PC-9 (cell line): ENCODE measurements around the gene BCL2L12. TPM values are rescaled to one million over a fixed set of nuclear protein-coding genes. Genes with fewer than 3 reads are reported as not detected.
"Not testable (repeated sequence)": the region's sequence is repeated elsewhere in the genome, so short reads cannot be mapped to it uniquely, and the experiment has no call there.

Source experiments
- Bru-seq: library from RNA; stranded (reverse); fragments of 400-500 nt; gene quantifications from one replicate; lab custom pipeline; 2021; lab: Mats Ljungman, UMichigan
- BruChase-seq, 2 experiments: library from RNA; stranded (reverse); fragments of 400-500 nt; gene quantifications; one replicate each; lab custom pipeline; 2021; lab: Mats Ljungman, UMichigan
- BruUV-seq: library from RNA; stranded (reverse); fragments of 400-500 nt; replicated peaks from 2 replicates; lab custom pipeline; 2021; lab: Mats Ljungman, UMichigan
- CTCF ChIA-PET: fragments of 300-600 bp; sonication (Branson Sonifier 250); formaldehyde crosslinking; loops from one replicate; lab custom pipeline; 2022; ENCODE audit warnings: antibody characterized with exemption; lab: Charles Lee
- POLR2A ChIA-PET: fragments of 300-600 bp; sonication (Branson Sonifier 250); formaldehyde crosslinking; loops from one replicate; lab custom pipeline; 2022; ENCODE audit warnings: antibody characterized with exemption; ENCODE audit not compliant: unreplicated experiment; lab: Charles Lee
- DNase-seq, 2 experiments: peaks; one replicate each; pipeline versions ENCODE4 v3.0.0 to v3.0.0-alpha.2; 2015 to 2022; ENCODE audit warnings: mixed read lengths in 1 of 2
- H2AFZ ChIP-seq: fragments of 200-600 bp; sonication (generic); 2 replicates; pipeline ENCODE4 v1.8.1; 2017; ENCODE audit warnings: antibody characterized with exemption
- H3F3A ChIP-seq: fragments of 200-600 bp; sonication (generic); 2 replicates; pipeline ENCODE4 v1.8.1; 2017; ENCODE audit warnings: antibody characterized with exemption, mild to moderate bottlenecking, low read depth; ENCODE audit not compliant: insufficient read depth
- H3K27ac ChIP-seq: fragments of 200-600 bp; sonication (generic); 2 replicates; pipeline ENCODE4 v1.6.1; 2016; ENCODE audit warnings: mixed run types
- H3K27me3 ChIP-seq: fragments of 200-600 bp; sonication (generic); 2 replicates; pipeline ENCODE4 v1.6.1; 2016; ENCODE audit warnings: low read depth, mixed run types; ENCODE audit not compliant: insufficient read depth
- H3K36me3 ChIP-seq: fragments of 200-600 bp; sonication (generic); 2 replicates; pipeline ENCODE4 v1.6.1; 2016; ENCODE audit warnings: low read depth, mixed run types
- H3K4me1 ChIP-seq: fragments of 200-600 bp; sonication (generic); replicated peaks from 2 replicates; pipeline ENCODE4 v1.6.1; 2016; ENCODE audit warnings: mixed run types; ENCODE audit not compliant: insufficient read depth
- H3K4me2 ChIP-seq: fragments of 200-600 bp; sonication (generic); 2 replicates; pipeline ENCODE4 v1.6.1; 2017; ENCODE audit warnings: mixed run types
- H3K4me3 ChIP-seq: fragments of 200-600 bp; sonication (generic); 2 replicates; pipeline ENCODE4 v1.6.1; 2016; ENCODE audit warnings: mixed run types
- H3K79me2 ChIP-seq: fragments of 200-600 bp; sonication (generic); 2 replicates; pipeline ENCODE4 v1.6.1; 2017; ENCODE audit warnings: low read depth, mixed run types
- H3K9me2 ChIP-seq: fragments of 200-600 bp; sonication (generic); 2 replicates; pipeline ENCODE4 v1.8.1; 2017; ENCODE audit warnings: mild to moderate bottlenecking; ENCODE audit not compliant: insufficient read depth
- H3K9me3 ChIP-seq: fragments of 200-600 bp; sonication (generic); 2 replicates; pipeline ENCODE4 v1.8.1; 2016; ENCODE audit warnings: low read depth; ENCODE audit not compliant: insufficient read depth
- H4K20me1 ChIP-seq: fragments of 200-600 bp; sonication (generic); 2 replicates; pipeline ENCODE4 v1.8.1; 2017; ENCODE audit not compliant: insufficient read depth
- CTCF ChIP-seq: fragments of 200-600 bp; sonication (generic); conservative IDR thresholded peaks from 2 replicates; pipeline ENCODE4 v1.6.1; 2017; ENCODE audit warnings: mixed run types, antibody characterized with exemption, mild to moderate bottlenecking, moderate library complexity
- EZH2 ChIP-seq: fragments of 200-600 bp; sonication (generic); IDR thresholded peaks from 2 replicates; pipeline ENCODE4 v1.8.0; 2017; ENCODE audit warnings: antibody characterized with exemption, low read depth
- intact Hi-C: fragments of 100-400 bp; cut with micrococcal nuclease; formaldehyde crosslinking; loops from one replicate; pipeline ENCODE4 v1.10.0; 2022; ENCODE audit not compliant: unreplicated experiment
- long read RNA-seq: library from polyadenylated mRNA; stranded (forward); transcript quantifications from one replicate; pipeline ENCODE4 v2.0.0, GENCODE V29; 2022
- total RNA-seq: library from RNA; stranded (reverse); gene quantifications from 2 replicates; pipeline ENCODE4 v1.2.3, GENCODE V29; 2021

Gene BCL2L12
- total RNA-seq: 80.3 and 84.8 TPM in 2 replicates
- Bru-seq, nascent RNA: percentile 75 among the genes with signal in this experiment
- BruChase-seq, experiment 1, labeled RNA remaining after a 2-hour chase: percentile 80 among the genes with signal in this experiment
- BruChase-seq, experiment 2, labeled RNA remaining after a 6-hour chase: percentile 91 among the genes with signal in this experiment
- long read RNA-seq, transcript BCL2L12-212 (7 exons, 1,854 nt): major isoform, 102 of 141 reads
- long read RNA-seq, transcript BCL2L12-203 (7 exons, 1,371 nt): minor isoform, 6 of 141 reads
- long read RNA-seq, transcript BCL2L12-207 (6 exons, 893 nt): minor isoform, 18 of 141 reads
- long read RNA-seq, partial matches to known transcripts: 5 of 141 reads
- long read RNA-seq, other reads (novel, unspliced or antisense): 9 of 141 reads

GRCh38 chr19:49665351-49666119, at the start of gene BCL2L12, which contains the start of gene IRF3:
Gene BCL2L12, plus strand, starts transcription at chr19:49665933. Its CDS starts 760 bp downstream, at chr19:49666693.
Gene IRF3, minus strand, starts transcription at chr19:49665857. Its CDS starts 1,019 bp downstream, at chr19:49664838.
- CTCF ChIA-PET: no interaction called here
- POLR2A ChIA-PET: interaction anchor here (0.5 to 1.9 kb wide), 7 partner anchors 10 to 568 kb away, joined by 3 to 25 read pairs (median 6); partner anchors contain the start of genes RRAS and SCAF1
- H4K20me1 ChIP-seq: peaks cover 21% of the 10 kb centered on the region
- H3K4me3 ChIP-seq: peak within 1 kb of the TSS; percentile 95
- H3K9me3 ChIP-seq: no peaks in the 10 kb centered on the region
- DNase-seq: peak; percentile 92 to 95
- H3K4me1 ChIP-seq: peaks cover 21% of the 10 kb centered on the region
- peaks cover 43% of the 10 kb centered on the region for H3F3A ChIP-seq
- intact Hi-C loops: loop anchor here (2.0 kb wide), 1 partner anchor 73 kb away; no protein-coding TSS in a partner anchor
- no peaks in the 10 kb centered on the region for H3K9me2 ChIP-seq
- H3K36me3 ChIP-seq: peaks cover 12% of the 10 kb centered on the region
- no peaks in the 10 kb centered on the region for H3K27me3 ChIP-seq
- H3K79me2 ChIP-seq: peaks cover 44% of the 10 kb centered on the region
- H2AFZ ChIP-seq: peak within 1 kb of the TSS; percentile 90
- TF ChIP-seq CTCF: no peak
- no peak for TF ChIP-seq EZH2
- peak within 1 kb of the TSS; percentile 67 for H3K27ac ChIP-seq
- peak within 1 kb of the TSS; percentile 99 for H3K4me2 ChIP-seq
- TSS peak; percentile 54 for BruUV-seq

GRCh38 chr19:49616532-49616931, 49.2 kb upstream of the BCL2L12 start:
- Histone ChIP-seq H3K4me1 (peaks cover 33% of the 10 kb centered on the region), H3K79me2 (peaks cover 26% of the 10 kb centered on the region), H3K27me3 (no peaks in the 10 kb centered on the region), H2AFZ (no peak overlapping the region), H3K27ac (no peak overlapping the region), H3K4me3 (no peak overlapping the region), H3K9me3 (no peaks in the 10 kb centered on the region), H3K4me2 (no peak overlapping the region), H3K9me2 (no peaks in the 10 kb centered on the region), H3K36me3 (peaks cover 5% of the 10 kb centered on the region; the same call in 1 of the 2 replicates), H4K20me1 (peaks cover 32% of the 10 kb centered on the region), H3F3A (peaks cover 47% of the 10 kb centered on the region)
- no peak for DNase-seq
- no peak for TF ChIP-seq EZH2
- intact Hi-C loops: no loop called here
- POLR2A ChIA-PET: no interaction called here
- CTCF ChIA-PET: no interaction called here
- BruUV-seq: no TSS peak

- TF ChIP-seq EZH2 (no peak), CTCF (no peak)
- peaks cover 32% of the 10 kb centered on the region for H3K4me1 ChIP-seq
- H3K4me2 ChIP-seq: no peak overlapping the region
- ChIA-PET CTCF (no interaction called here), POLR2A (no interaction called here)
- peaks cover 30% of the 10 kb centered on the region for H4K20me1 ChIP-seq
- H3K27me3 ChIP-seq: no peaks in the 10 kb centered on the region
- H3K27ac ChIP-seq: no peak overlapping the region
- peaks cover 26% of the 10 kb centered on the region for H3K79me2 ChIP-seq
- BruUV-seq: no TSS peak
- DNase-seq: no peak
- no peaks in the 10 kb centered on the region for H3K9me2 ChIP-seq
- intact Hi-C loops: no loop called here
- H3K4me3 ChIP-seq: no peak overlapping the region
- peaks cover 10% of the 10 kb centered on the region; the same call in 1 of the 2 replicates for H3K36me3 ChIP-seq
- peaks cover 50% of the 10 kb centered on the region for H3F3A ChIP-seq
- H3K9me3 ChIP-seq: no peaks in the 10 kb centered on the region
- no peak overlapping the region for H2AFZ ChIP-seq
Observed at GRCh38 chr19:49616945-49617344, 48.8 kb upstream of the BCL2L12 start.

GRCh38 chr19:49617860-49618259, 47.9 kb upstream of the BCL2L12 start:
- BruUV-seq, H3K4me3 ChIP-seq, H3K27me3 ChIP-seq, POLR2A ChIA-PET, H3K9me3 ChIP-seq, H3K27ac ChIP-seq, CTCF ChIA-PET, DNase-seq, H3K9me2 ChIP-seq, H2AFZ ChIP-seq, intact Hi-C loops, H3K4me2 ChIP-seq: not testable (repeated sequence)
- H3K4me1 ChIP-seq: peaks cover 23% of the 10 kb centered on the region
- H3K79me2 ChIP-seq: peaks cover 17% of the 10 kb centered on the region
- peaks cover 41% of the 10 kb centered on the region for H3F3A ChIP-seq
- peaks cover 21% of the 10 kb centered on the region for H4K20me1 ChIP-seq
- peaks cover 11% of the 10 kb centered on the region; the same call in 1 of the 2 replicates for H3K36me3 ChIP-seq
